Endodermal cell (in vitro differentiated cells): ENCODE data around the gene RGS6. TPM values are rescaled to one million over a fixed set of nuclear protein-coding genes. Genes with fewer than 3 reads are reported as not detected.

Source experiments
- DNase-seq: peaks from one replicate; pipeline ENCODE4 v3.0.0-alpha.2; 2017
- H3K27ac ChIP-seq: 2 replicates; pipeline ENCODE4 v1.5.1; 2013; ENCODE audit warnings: mild to moderate bottlenecking, low read depth, low read length, moderate library complexity
- H3K27me3 ChIP-seq: 2 replicates; pipeline ENCODE4 v1.6.1; 2013; ENCODE audit warnings: mild to moderate bottlenecking, low read length, moderate library complexity; ENCODE audit not compliant: insufficient read depth, control insufficient read depth, poor library complexity, severe bottlenecking
- H3K36me3 ChIP-seq: 2 replicates; pipeline ENCODE4 v1.7.0; 2013; ENCODE audit warnings: mild to moderate bottlenecking, low read length, moderate library complexity; ENCODE audit not compliant: control insufficient read depth, insufficient read depth
- H3K4me1 ChIP-seq: one replicate; pipeline ENCODE4 v1.7.0; 2013; ENCODE audit warnings: low read length; ENCODE audit not compliant: control insufficient read depth, insufficient read depth
- H3K4me3 ChIP-seq: 2 replicates; pipeline ENCODE4 v1.5.1; 2013; ENCODE audit warnings: mild to moderate bottlenecking, low read length, moderate library complexity
- H3K9ac ChIP-seq: 2 replicates; pipeline ENCODE4 v1.6.1; 2013; ENCODE audit warnings: mild to moderate bottlenecking, low read length, moderate library complexity; ENCODE audit not compliant: poor library complexity, severe bottlenecking; ENCODE audit errors: extremely low read depth
- H3K9me3 ChIP-seq: 2 replicates; pipeline ENCODE4 v1.6.1; 2013; ENCODE audit warnings: mild to moderate bottlenecking, low read length, moderate library complexity; ENCODE audit not compliant: control insufficient read depth
- H3K27ac Mint-ChIP-seq: 2 replicates; pipeline ENCODE4 v1.8.0; 2020; ENCODE audit warnings: mixed read lengths
- H3K27me3 Mint-ChIP-seq: 2 replicates; pipeline ENCODE4 v1.8.0; 2021; ENCODE audit warnings: mild to moderate bottlenecking, mixed read lengths; ENCODE audit not compliant: insufficient read depth
- H3K36me3 Mint-ChIP-seq: 2 replicates; pipeline ENCODE4 v1.8.0; 2020; ENCODE audit warnings: low read depth, mixed read lengths
- H3K4me1 Mint-ChIP-seq: 2 replicates; pipeline ENCODE4 v1.8.0; 2020; ENCODE audit warnings: mixed read lengths
- H3K4me3 Mint-ChIP-seq: 2 replicates; pipeline ENCODE4 v1.8.0; 2020; ENCODE audit warnings: mild to moderate bottlenecking, moderate library complexity, mixed read lengths
- H3K9me3 Mint-ChIP-seq: 2 replicates; pipeline ENCODE4 v1.8.0; 2020; ENCODE audit warnings: mild to moderate bottlenecking, mixed read lengths
- CTCF ChIP-seq: fragments of 200-600 bp; sonication (generic); conservative IDR thresholded peaks from 2 replicates; pipeline ENCODE4 v1.5.0; 2021; ENCODE audit warnings: antibody characterized with exemption, mild to moderate bottlenecking
- WGBS, 2 experiments: methylation state at CpG; one replicate each; pipeline versions ENCODE4 v1.1.5 to v1.1.7; 2013; ENCODE audit warnings: missing lambda C conversion rate in 2 of 2, mixed read lengths in 1 of 2; ENCODE audit not compliant: insufficient coverage in 1 of 2, insufficient read length in 1 of 2; 5-methylcytosine and 5-hydroxymethylcytosine counted together
- total RNA-seq, 2 donors: library from RNA; stranded (reverse); fragmentation: NEBNext Ultra II Directional in 1 of 2; extraction: Animal tissue kit (Norgen Biotek cat#: 25700) in 1 of 2; gene quantifications; 2 replicates in 1 of 2; 3 replicates in 1 of 2; pipeline ENCODE4 v1.2.1, GENCODE V29; 2021

The RGS6 gene
- total RNA-seq, 2 donors from 2014 or later: 10.1 to 16.3 TPM

- Mint-ChIP-seq H3K4me3 (no peak overlapping the region), H3K36me3 (peaks cover 8% of the 10 kb centered on the region), H3K9me3 (peaks cover 11% of the 10 kb centered on the region), H3K27me3 (no peaks in the 10 kb centered on the region), H3K27ac (no peak overlapping the region), H3K4me1 (peaks cover 5% of the 10 kb centered on the region)
- Histone ChIP-seq H3K9ac (no peak overlapping the region), H3K9me3 (peaks cover 5% of the 10 kb centered on the region), H3K27me3 (no peaks in the 10 kb centered on the region), H3K36me3 (no peaks in the 10 kb centered on the region), H3K27ac (no peak overlapping the region), H3K4me1 (peaks cover 7% of the 10 kb centered on the region), H3K4me3 (no peak overlapping the region)
- DNase-seq: no peak
- no peak for TF ChIP-seq CTCF
- 83 to 90% methylated on average over 1 to 3 of the region's 3 CpGs for WGBS, 2 experiments
Measured at GRCh38 chr14:72483311-72483710, 551.1 kb downstream of the RGS6 start.

GRCh38 chr14:72485695-72486094 is 553.5 kb downstream of the RGS6 start:
- H3K4me3 Mint-ChIP-seq: no peak overlapping the region
- no peak overlapping the region for H3K27ac Mint-ChIP-seq
- peaks cover 24% of the 10 kb centered on the region for H3K36me3 Mint-ChIP-seq
- DNase-seq: no peak
- H3K27ac ChIP-seq: no peak overlapping the region
- H3K27me3 ChIP-seq: no peaks in the 10 kb centered on the region
- WGBS, 2 experiments: 90% methylated on average over 1 of the region's 1 CpG; no CpG with 5 or more reads in 1 of the 2 experiments
- H3K9me3 Mint-ChIP-seq: peaks cover 30% of the 10 kb centered on the region
- no peak overlapping the region for H3K4me3 ChIP-seq
- TF ChIP-seq CTCF: no peak
- H3K4me1 ChIP-seq: no peaks in the 10 kb centered on the region
- H3K4me1 Mint-ChIP-seq: no peaks in the 10 kb centered on the region
- no peaks in the 10 kb centered on the region for H3K36me3 ChIP-seq
- no peaks in the 10 kb centered on the region for H3K27me3 Mint-ChIP-seq
- H3K9ac ChIP-seq: no peak overlapping the region
- H3K9me3 ChIP-seq: peaks cover 22% of the 10 kb centered on the region

GRCh38 chr14:72488514-72488913 is 556.3 kb downstream of the RGS6 start:
- H3K27me3 Mint-ChIP-seq: no peaks in the 10 kb centered on the region
- H3K9me3 Mint-ChIP-seq: peaks cover 30% of the 10 kb centered on the region
- Histone ChIP-seq H3K9me3 (peaks cover 17% of the 10 kb centered on the region), H3K4me1 (no peaks in the 10 kb centered on the region), H3K27me3 (no peaks in the 10 kb centered on the region), H3K9ac (no peak overlapping the region), H3K27ac (no peak overlapping the region), H3K36me3 (no peaks in the 10 kb centered on the region), H3K4me3 (no peak overlapping the region)
- no peak overlapping the region for H3K27ac Mint-ChIP-seq
- TF ChIP-seq CTCF: no peak
- no peaks in the 10 kb centered on the region for H3K4me1 Mint-ChIP-seq
- DNase-seq: no peak
- WGBS, 2 experiments: 89 to 100% methylated on average over 1 to 2 of the region's 2 CpGs
- peaks cover 17% of the 10 kb centered on the region for H3K36me3 Mint-ChIP-seq
- H3K4me3 Mint-ChIP-seq: no peak overlapping the region
